IPS-20b (cell line): ENCODE results near the gene CHD2.

Experiments used
- H3K27ac ChIP-seq: one replicate; pipeline ENCODE4 v1.5.1; 2013; ENCODE audit warnings: low read length
- H3K27me3 ChIP-seq: 2 replicates; pipeline ENCODE4 v1.6.1; 2013; ENCODE audit warnings: mild to moderate bottlenecking, low read length, inconsistent platforms; ENCODE audit not compliant: insufficient read depth
- H3K36me3 ChIP-seq: 2 replicates; pipeline ENCODE4 v1.6.1; 2013; ENCODE audit warnings: low read depth, mild to moderate bottlenecking, inconsistent platforms, low read length, moderate library complexity; ENCODE audit not compliant: insufficient read depth
- H3K4me1 ChIP-seq: 2 replicates; pipeline ENCODE4 v1.6.1; 2013; ENCODE audit warnings: mild to moderate bottlenecking, control low read depth, inconsistent platforms, low read length, moderate library complexity; ENCODE audit not compliant: insufficient read depth
- H3K4me3 ChIP-seq: 2 replicates; pipeline ENCODE4 v1.5.1; 2013; ENCODE audit warnings: mild to moderate bottlenecking, low read length, inconsistent platforms
- H3K9ac ChIP-seq: 2 replicates; pipeline ENCODE4 v1.6.1; 2013; ENCODE audit warnings: low read depth, mild to moderate bottlenecking, inconsistent platforms, low read length, moderate library complexity
- H3K9me3 ChIP-seq: 2 replicates; pipeline ENCODE4 v1.6.1; 2013; ENCODE audit warnings: mild to moderate bottlenecking, low read depth, low read length, inconsistent platforms; ENCODE audit not compliant: insufficient read depth

The CHD2 gene

GRCh38 chr15:92954002-92954401 lies 53.9 kb downstream of the CHD2 start:
- no peak overlapping the region for H3K27ac ChIP-seq
- H3K9ac ChIP-seq, result no peak overlapping the region
- no peak overlapping the region for H3K4me3 ChIP-seq
- peaks cover 100% of the 10 kb centered on the region for H3K36me3 ChIP-seq
- H3K9me3 ChIP-seq, result peaks cover 13% of the 10 kb centered on the region
- H3K4me1 ChIP-seq, result peaks cover 2% of the 10 kb centered on the region; the same call in 1 of the 2 replicates
- H3K27me3 ChIP-seq, result no peaks in the 10 kb centered on the region

- H3K27me3 ChIP-seq, result no peaks in the 10 kb centered on the region
- no peak overlapping the region for H3K4me3 ChIP-seq
- peaks cover 100% of the 10 kb centered on the region for H3K36me3 ChIP-seq
- no peak overlapping the region for H3K27ac ChIP-seq
- no peak overlapping the region for H3K9ac ChIP-seq
- peaks cover 8% of the 10 kb centered on the region for H3K9me3 ChIP-seq
- peaks cover 2% of the 10 kb centered on the region; the same call in 1 of the 2 replicates for H3K4me1 ChIP-seq
Measured at GRCh38 chr15:92954578-92954977, 54.5 kb downstream of the CHD2 start.

DNA sequence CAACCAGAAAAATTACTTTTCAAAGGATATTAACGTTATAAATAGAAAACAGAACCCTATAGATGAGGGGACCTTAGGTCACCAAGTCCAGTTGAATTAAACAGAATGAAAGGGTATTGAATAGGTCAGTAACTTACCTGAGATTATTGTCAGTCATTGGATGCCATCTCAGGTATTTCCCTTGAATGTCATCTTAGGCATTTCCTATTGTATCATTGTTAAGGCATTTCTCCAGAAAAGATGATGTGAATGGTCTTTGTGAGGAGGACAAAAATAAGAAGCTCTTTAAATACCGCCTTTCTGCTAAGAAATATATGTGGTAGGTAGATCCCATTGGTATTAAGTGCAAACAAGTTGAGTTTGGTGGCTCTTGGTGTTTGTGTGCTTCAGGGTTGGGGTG lies 55.6 kb downstream of the CHD2 start:
- peaks cover 100% of the 10 kb centered on the region for H3K36me3 ChIP-seq
- H3K9me3 ChIP-seq, result no peaks in the 10 kb centered on the region
- no peak overlapping the region for H3K27ac ChIP-seq
- no peaks in the 10 kb centered on the region for H3K27me3 ChIP-seq
- H3K4me1 ChIP-seq, result peaks cover 2% of the 10 kb centered on the region; the same call in 1 of the 2 replicates
- H3K9ac ChIP-seq, result no peak overlapping the region
- H3K4me3 ChIP-seq, result no peak overlapping the region

GRCh38 chr15:92958105-92958504 lies 58.0 kb downstream of the CHD2 start:
- peaks cover 99% of the 10 kb centered on the region for H3K36me3 ChIP-seq
- no peaks in the 10 kb centered on the region for H3K9me3 ChIP-seq
- no peaks in the 10 kb centered on the region for H3K27me3 ChIP-seq
- H3K9ac ChIP-seq, result no peak overlapping the region
- peaks cover 2% of the 10 kb centered on the region; the same call in 1 of the 2 replicates for H3K4me1 ChIP-seq
- no peak overlapping the region for H3K27ac ChIP-seq
- H3K4me3 ChIP-seq, result no peak overlapping the region

GRCh38 chr15:92959219-92959618 lies 59.1 kb downstream of the CHD2 start:
- Histone ChIP-seq H3K36me3 (peaks cover 99% of the 10 kb centered on the region), H3K9me3 (no peaks in the 10 kb centered on the region), H3K9ac (no peak overlapping the region), H3K4me1 (peaks cover 2% of the 10 kb centered on the region; the same call in 1 of the 2 replicates), H3K27ac (no peak overlapping the region), H3K4me3 (no peak overlapping the region), H3K27me3 (no peaks in the 10 kb centered on the region)

- no peaks in the 10 kb centered on the region for H3K9me3 ChIP-seq
- no peak overlapping the region for H3K27ac ChIP-seq
Measured at GRCh38 chr15:92960996-92961681, 61.0 kb downstream of the CHD2 start.

DNA sequence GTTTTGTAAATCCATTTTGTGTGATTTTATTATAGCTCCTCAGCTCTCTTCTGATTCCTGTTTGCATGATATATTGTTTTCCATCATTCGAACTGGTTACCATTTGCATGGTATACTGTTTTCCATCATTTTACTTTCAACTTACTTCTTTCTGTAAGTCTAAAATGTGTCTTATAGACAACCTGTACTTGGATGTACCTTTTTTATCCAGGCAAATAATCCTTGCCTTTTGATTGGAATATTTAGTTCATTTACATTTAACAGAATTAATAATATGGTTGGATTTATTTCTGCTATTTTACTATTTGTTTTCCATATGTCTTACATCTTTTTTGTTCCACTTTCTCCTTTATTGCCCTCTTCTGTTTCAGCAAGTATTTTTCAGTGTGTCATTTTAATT lies 62.8 kb downstream of the CHD2 start:
- Histone ChIP-seq H3K9ac (no peak overlapping the region), H3K4me1 (no peaks in the 10 kb centered on the region), H3K4me3 (no peak overlapping the region), H3K27ac (no peak overlapping the region), H3K36me3 (peaks cover 98% of the 10 kb centered on the region), H3K27me3 (no peaks in the 10 kb centered on the region), H3K9me3 (no peaks in the 10 kb centered on the region)

More at GRCh38 chr15:92960996-92961681, 61.0 kb downstream of the CHD2 start:
- H3K36me3 ChIP-seq, result peaks cover 98% of the 10 kb centered on the region
- H3K9ac ChIP-seq, result no peak overlapping the region
- H3K4me3 ChIP-seq, result no peak overlapping the region
- H3K4me1 ChIP-seq, result peaks cover 2% of the 10 kb centered on the region; the same call in 1 of the 2 replicates
- H3K27me3 ChIP-seq, result no peaks in the 10 kb centered on the region

DNA sequence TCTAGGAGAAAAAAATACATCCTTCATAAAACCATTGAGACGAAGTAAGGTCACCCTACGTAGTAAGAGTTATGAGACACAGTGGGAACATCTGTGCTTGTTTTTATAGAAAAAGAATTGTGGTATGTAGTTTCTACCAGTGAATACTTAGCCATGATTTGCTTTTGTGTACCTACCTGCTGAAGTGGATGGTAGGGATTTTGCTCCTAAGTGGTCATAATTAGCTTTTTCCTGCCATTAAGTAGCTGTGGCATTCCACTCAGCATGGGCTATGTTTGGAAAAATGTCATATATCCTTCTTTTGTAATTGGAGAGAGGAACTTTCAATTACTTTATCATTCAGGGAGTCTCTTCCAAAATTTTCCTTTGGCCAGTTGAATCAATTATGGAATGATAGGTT lies 63.7 kb downstream of the CHD2 start:
- Histone ChIP-seq H3K9ac (no peak overlapping the region), H3K27me3 (no peaks in the 10 kb centered on the region), H3K9me3 (no peaks in the 10 kb centered on the region), H3K4me3 (no peak overlapping the region), H3K36me3 (peaks cover 98% of the 10 kb centered on the region), H3K27ac (no peak overlapping the region), H3K4me1 (no peaks in the 10 kb centered on the region)

DNA sequence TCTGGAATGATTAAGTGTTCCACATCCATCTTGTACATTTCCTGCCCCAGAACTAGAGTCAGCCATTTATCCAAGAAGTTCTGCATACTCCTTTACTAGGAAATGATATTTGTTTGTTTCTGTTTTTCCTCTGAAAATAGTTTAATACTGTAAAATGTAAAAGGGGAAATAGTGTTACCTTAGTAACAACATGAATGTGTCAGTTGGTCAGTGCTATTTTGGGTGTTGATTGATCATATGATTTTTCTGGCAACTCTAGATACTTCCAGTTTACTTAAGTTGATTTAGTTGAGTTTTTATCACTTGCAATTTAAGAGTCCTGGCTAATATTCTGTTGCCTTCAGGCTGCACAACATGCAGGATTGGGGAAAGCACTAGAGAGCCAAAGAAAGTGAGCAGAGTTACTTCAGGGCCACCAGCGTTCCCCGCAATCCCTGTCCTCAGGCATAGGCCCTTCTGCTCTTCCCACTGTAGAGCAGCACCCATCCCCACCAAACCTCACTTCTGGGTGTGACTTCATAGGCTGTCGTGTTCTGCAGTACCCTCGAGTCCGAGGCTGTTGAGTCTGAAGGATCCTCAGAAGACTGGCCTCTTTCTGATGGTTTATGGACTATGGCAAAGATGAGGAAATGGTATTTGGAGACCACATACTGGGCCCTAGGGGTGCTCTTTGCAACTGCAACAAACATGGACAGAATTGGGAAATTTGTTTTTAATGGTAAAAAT lies 69.0 kb downstream of the CHD2 start:
- peaks cover 97% of the 10 kb centered on the region for H3K36me3 ChIP-seq
- H3K4me3 ChIP-seq, result no peak overlapping the region
- no peaks in the 10 kb centered on the region for H3K9me3 ChIP-seq
- no peaks in the 10 kb centered on the region for H3K4me1 ChIP-seq
- H3K27me3 ChIP-seq, result no peaks in the 10 kb centered on the region
- no peak overlapping the region for H3K9ac ChIP-seq
- H3K27ac ChIP-seq, result no peak overlapping the region

DNA sequence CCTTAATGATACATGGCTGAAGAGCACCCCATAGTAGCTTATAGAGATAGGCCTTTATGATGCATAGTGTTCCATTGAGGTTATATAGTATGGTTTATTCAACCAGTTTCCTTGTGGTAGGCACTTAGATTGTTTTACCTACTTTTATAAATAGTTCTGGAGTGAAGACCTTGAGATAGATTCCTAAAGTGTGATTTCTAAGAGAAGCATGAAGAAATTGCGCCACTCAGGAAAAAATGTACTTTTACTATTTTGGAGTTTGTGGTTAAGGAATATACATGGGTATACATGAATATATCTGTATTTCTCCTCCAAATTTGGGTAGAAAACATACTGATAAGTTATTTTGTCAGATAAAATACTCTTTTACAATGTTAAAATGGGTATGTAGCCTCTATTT lies 70.5 kb downstream of the CHD2 start:
- Histone ChIP-seq H3K4me3 (no peak overlapping the region), H3K27me3 (no peaks in the 10 kb centered on the region), H3K9ac (no peak overlapping the region), H3K9me3 (no peaks in the 10 kb centered on the region), H3K4me1 (no peaks in the 10 kb centered on the region), H3K36me3 (peaks cover 97% of the 10 kb centered on the region), H3K27ac (no peak overlapping the region)

- no peaks in the 10 kb centered on the region for H3K9me3 ChIP-seq
- H3K4me3 ChIP-seq, result no peak overlapping the region
- peaks cover 98% of the 10 kb centered on the region for H3K36me3 ChIP-seq
- no peak overlapping the region for H3K9ac ChIP-seq
- H3K4me1 ChIP-seq, result no peaks in the 10 kb centered on the region
- no peaks in the 10 kb centered on the region for H3K27me3 ChIP-seq
- no peak overlapping the region for H3K27ac ChIP-seq
Measured at GRCh38 chr15:92971081-92971480, 71.0 kb downstream of the CHD2 start.

DNA sequence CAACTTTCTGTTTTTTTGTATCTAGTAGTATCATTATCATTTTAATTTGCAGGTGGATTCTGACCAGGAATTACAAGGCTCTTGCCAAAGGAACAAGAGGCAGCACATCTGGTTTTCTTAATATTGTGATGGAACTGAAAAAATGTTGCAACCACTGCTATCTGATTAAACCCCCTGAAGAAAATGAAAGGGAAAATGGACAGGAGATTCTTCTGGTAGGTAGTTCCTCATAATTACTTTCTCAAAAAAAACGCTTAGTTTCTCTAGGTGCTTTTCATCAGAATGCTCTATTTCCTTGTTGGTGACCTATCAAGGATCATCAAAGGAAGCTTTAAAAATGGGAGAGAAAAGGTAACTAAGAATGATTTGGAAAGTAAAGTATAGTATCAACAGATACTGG lies 71.6 kb downstream of the CHD2 start:
- no peak overlapping the region for H3K9ac ChIP-seq
- no peaks in the 10 kb centered on the region for H3K9me3 ChIP-seq
- H3K27ac ChIP-seq, result no peak overlapping the region
- H3K27me3 ChIP-seq, result no peaks in the 10 kb centered on the region
- H3K4me3 ChIP-seq, result no peak overlapping the region
- no peaks in the 10 kb centered on the region for H3K4me1 ChIP-seq
- peaks cover 97% of the 10 kb centered on the region for H3K36me3 ChIP-seq
